CD14-positive monocyte (primary cell): Measurements from ENCODE around the gene MEGF9. TPM values are rescaled to one million over a fixed set of nuclear protein-coding genes. Genes with fewer than 3 reads are reported as not detected.
"Not testable (repeated sequence)": the region's sequence is repeated elsewhere in the genome, so short reads cannot be mapped to it uniquely, and the experiment has no call there.

Source experiments
- DNase-seq, 3 donors: peaks; one replicate each; pipeline ENCODE4 v3.0.0-alpha.2; 2011 to 2022
- H2AFZ ChIP-seq: 2 replicates; pipeline ENCODE4 v1.6.0; 2012; ENCODE audit warnings: mild to moderate bottlenecking, low read depth, low read length, inconsistent platforms; ENCODE audit not compliant: insufficient read depth, poor library complexity, severe bottlenecking
- H3K27ac ChIP-seq, 2 donors: 1 replicate in 1 of 2; 2 replicates in 1 of 2; pipeline ENCODE4 v1.5.1; 2012 to 2013; ENCODE audit warnings: low read length in 2 of 2, control low read depth in 1 of 2, inconsistent platforms in 1 of 2, low read depth in 1 of 2, mild to moderate bottlenecking in 1 of 2
- H3K27me3 ChIP-seq, 2 donors: one replicate each; pipeline versions ENCODE4 v1.6.0 to v1.6.1; 2011 to 2013; ENCODE audit warnings: low read length in 2 of 2; ENCODE audit not compliant: control insufficient read depth in 2 of 2, insufficient read depth in 2 of 2
- H3K36me3 ChIP-seq, 2 donors: replicated peaks in 1 of 2; 1 replicate in 1 of 2; 2 replicates in 1 of 2; pipeline versions ENCODE4 v1.5.1 to v1.6.1; 2012 to 2013; ENCODE audit warnings: low read length in 2 of 2, control low read depth in 1 of 2, inconsistent platforms in 1 of 2, mild to moderate bottlenecking in 1 of 2; ENCODE audit not compliant: insufficient read depth in 2 of 2, control insufficient read depth in 1 of 2
- H3K4me1 ChIP-seq, 2 donors: 1 replicate in 1 of 2; 2 replicates in 1 of 2; pipeline versions ENCODE4 v1.5.1 to v1.6.1; 2012 to 2013; ENCODE audit warnings: low read length in 2 of 2, control low read depth in 1 of 2, inconsistent platforms in 1 of 2, mild to moderate bottlenecking in 1 of 2, moderate library complexity in 1 of 2; ENCODE audit not compliant: insufficient read depth in 2 of 2, control insufficient read depth in 1 of 2
- H3K4me2 ChIP-seq: replicated peaks from 2 replicates; pipeline ENCODE3; 2012; ENCODE audit warnings: low read length, moderate library complexity, mild to moderate bottlenecking; ENCODE audit not compliant: poor library complexity, severe bottlenecking; ENCODE audit errors: extremely low read depth
- H3K4me3 ChIP-seq, 3 experiments: fragments of 200-600 bp in 1 of 3; sonication (generic) in 1 of 3; replicated peaks in 1 of 3; 1 replicate in 2 of 3; 2 replicates in 1 of 3; pipeline ENCODE4 v1.5.1; 2011 to 2013; ENCODE audit warnings: low read length in 3 of 3, mild to moderate bottlenecking in 3 of 3, control low read depth in 2 of 3, low read depth in 2 of 3, inconsistent platforms in 1 of 3, moderate library complexity in 1 of 3
- H3K79me2 ChIP-seq: 2 replicates; pipeline ENCODE4 v1.6.0; 2012; ENCODE audit warnings: mild to moderate bottlenecking, control low read depth, inconsistent platforms, low read length, moderate library complexity; ENCODE audit not compliant: insufficient read depth
- H3K9ac ChIP-seq: 2 replicates; pipeline ENCODE4 v1.6.0; 2017; ENCODE audit warnings: low read length, mild to moderate bottlenecking; ENCODE audit not compliant: insufficient read depth, poor library complexity, severe bottlenecking
- H3K9me3 ChIP-seq, 2 donors: replicated peaks in 1 of 2; 1 replicate in 1 of 2; 2 replicates in 1 of 2; pipeline versions ENCODE4 v1.5.1 to v1.6.1; 2012 to 2013; ENCODE audit warnings: low read length in 2 of 2, control low read depth in 1 of 2; ENCODE audit not compliant: control insufficient read depth in 1 of 2, insufficient read depth in 1 of 2
- H4K20me1 ChIP-seq: 2 replicates; pipeline ENCODE4 v1.6.0; 2012; ENCODE audit warnings: mild to moderate bottlenecking, low read length, control low read depth, moderate library complexity; ENCODE audit not compliant: insufficient read depth
- H3K27ac Mint-ChIP-seq, 7 donors: one replicate each; pipeline ENCODE4 v1.8.0; 2020; ENCODE audit warnings: mild to moderate bottlenecking in 7 of 7, mixed read lengths in 7 of 7, moderate library complexity in 6 of 7, inconsistent platforms in 2 of 7
- H3K27me3 Mint-ChIP-seq, 3 donors: one replicate each; pipeline ENCODE4 v1.8.0; 2021 to 2022; ENCODE audit warnings: low read depth in 3 of 3, mild to moderate bottlenecking in 3 of 3, mixed read lengths in 3 of 3, moderate library complexity in 3 of 3, inconsistent platforms in 1 of 3
- H3K36me3 Mint-ChIP-seq, 2 donors: one replicate each; pipeline ENCODE4 v1.8.0; 2020; ENCODE audit warnings: mixed read lengths in 2 of 2, inconsistent platforms in 1 of 2, mild to moderate bottlenecking in 1 of 2
- H3K4me1 Mint-ChIP-seq: one replicate; pipeline ENCODE4 v1.8.0; 2020; ENCODE audit warnings: mild to moderate bottlenecking, mixed read lengths
- H3K4me3 Mint-ChIP-seq, 2 donors: one replicate each; pipeline ENCODE4 v1.8.0; 2020; ENCODE audit warnings: mild to moderate bottlenecking in 2 of 2, mixed read lengths in 2 of 2, moderate library complexity in 1 of 2
- H3K9me3 Mint-ChIP-seq, 7 donors: one replicate each; pipeline ENCODE4 v1.8.0; 2020 to 2022; ENCODE audit warnings: mixed read lengths in 7 of 7, mild to moderate bottlenecking in 6 of 7, moderate library complexity in 6 of 7, inconsistent platforms in 2 of 7
- WGBS: methylation state at CpG from one replicate; pipeline ENCODE4 v1.1.5; 2013; ENCODE audit warnings: missing lambda C conversion rate; ENCODE audit not compliant: insufficient coverage; 5-methylcytosine and 5-hydroxymethylcytosine counted together
- intact Hi-C, 2 donors: fragments of 100-400 bp; cut with micrococcal nuclease; formaldehyde crosslinking; loops; one replicate each; pipeline versions ENCODE4 v1.15.0 to v1.15.1; 2023
- polyA plus RNA-seq, 3 donors: library from polyadenylated mRNA; depleted of rRNA in 1 of 3; unstranded in 2 of 3; stranded (reverse) in 1 of 3; fragments of 300-500 nt in 2 of 3; fragments of >200 nt in 1 of 3; fragmentation: Illumina TruSeq in 2 of 3; gene quantifications; 1 replicate in 2 of 3; 2 replicates in 1 of 3; pipeline ENCODE4 v1.2.3, GENCODE V29; 2012 to 2021
- TF ChIP-seq, protein P1 (sequence below): fragments of 200-600 bp; IDR thresholded peaks from one replicate; pipeline ENCODE4 v1.8.0; 2022; ENCODE audit warnings: antibody characterized with exemption, mild to moderate bottlenecking

MEGF9 gene
- polyA plus RNA-seq, 3 donors: 45.0 to 92.8 (median 89.7) TPM

DNA sequence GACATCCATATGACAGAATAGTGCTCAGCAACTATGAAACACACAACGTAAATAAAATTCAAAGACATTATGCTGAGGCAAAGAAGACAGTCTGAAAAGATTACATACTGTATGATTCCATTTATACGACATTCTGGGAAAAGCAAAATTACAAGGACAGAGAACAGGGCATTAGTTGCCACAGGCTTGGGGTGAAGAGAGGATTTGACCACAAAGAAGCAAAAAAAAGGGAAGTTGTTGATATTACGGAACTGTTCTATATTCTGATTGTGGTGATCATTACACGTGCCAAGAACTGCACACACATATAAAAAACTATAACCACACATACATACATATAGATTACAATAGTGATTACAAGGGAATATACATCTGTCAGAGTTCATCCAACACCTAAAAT lies 158.4 kb downstream of the MEGF9 start:
- intact Hi-C loops: no loop called here
- Mint-ChIP-seq H3K27ac (no peak overlapping the region), H3K4me1 (peaks cover 8% of the 10 kb centered on the region), H3K9me3 (peaks cover 0 to 2% (median 0%) of the 10 kb centered on the region in 7 donors), H3K27me3 (peaks cover 2 to 5% (median 3%) of the 10 kb centered on the region in 3 donors), H3K36me3 (peaks cover 51 to 59% of the 10 kb centered on the region in 2 donors), H3K4me3 (peak overlapping the region in 1 of 2 donors; percentile 70)
- TF ChIP-seq, protein P1, sequence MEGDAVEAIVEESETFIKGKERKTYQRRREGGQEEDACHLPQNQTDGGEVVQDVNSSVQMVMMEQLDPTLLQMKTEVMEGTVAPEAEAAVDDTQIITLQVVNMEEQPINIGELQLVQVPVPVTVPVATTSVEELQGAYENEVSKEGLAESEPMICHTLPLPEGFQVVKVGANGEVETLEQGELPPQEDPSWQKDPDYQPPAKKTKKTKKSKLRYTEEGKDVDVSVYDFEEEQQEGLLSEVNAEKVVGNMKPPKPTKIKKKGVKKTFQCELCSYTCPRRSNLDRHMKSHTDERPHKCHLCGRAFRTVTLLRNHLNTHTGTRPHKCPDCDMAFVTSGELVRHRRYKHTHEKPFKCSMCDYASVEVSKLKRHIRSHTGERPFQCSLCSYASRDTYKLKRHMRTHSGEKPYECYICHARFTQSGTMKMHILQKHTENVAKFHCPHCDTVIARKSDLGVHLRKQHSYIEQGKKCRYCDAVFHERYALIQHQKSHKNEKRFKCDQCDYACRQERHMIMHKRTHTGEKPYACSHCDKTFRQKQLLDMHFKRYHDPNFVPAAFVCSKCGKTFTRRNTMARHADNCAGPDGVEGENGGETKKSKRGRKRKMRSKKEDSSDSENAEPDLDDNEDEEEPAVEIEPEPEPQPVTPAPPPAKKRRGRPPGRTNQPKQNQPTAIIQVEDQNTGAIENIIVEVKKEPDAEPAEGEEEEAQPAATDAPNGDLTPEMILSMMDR: no peak
- peak overlapping the region in 1 of 3 experiments; percentile 11 for H3K4me3 ChIP-seq
- H3K79me2 ChIP-seq: peaks cover 10% of the 10 kb centered on the region
- no CpG with 5 or more reads among the region's 4 CpGs for WGBS
- H3K27me3 ChIP-seq: no peaks in the 10 kb centered on the region
- H3K4me2 ChIP-seq: peak overlapping the region; percentile 46
- H3K36me3 ChIP-seq: peaks cover 8 to 30% of the 10 kb centered on the region in 2 donors
- H4K20me1 ChIP-seq: peaks cover 9% of the 10 kb centered on the region
- no peak overlapping the region for H3K9ac ChIP-seq
- no peak overlapping the region for H2AFZ ChIP-seq
- H3K4me1 ChIP-seq: peaks cover 14 to 15% of the 10 kb centered on the region in 2 donors
- no peak overlapping the region for H3K27ac ChIP-seq
- H3K9me3 ChIP-seq: no peaks in the 10 kb centered on the region
- peak; percentile 49 to 77 (median 57) for DNase-seq

DNA sequence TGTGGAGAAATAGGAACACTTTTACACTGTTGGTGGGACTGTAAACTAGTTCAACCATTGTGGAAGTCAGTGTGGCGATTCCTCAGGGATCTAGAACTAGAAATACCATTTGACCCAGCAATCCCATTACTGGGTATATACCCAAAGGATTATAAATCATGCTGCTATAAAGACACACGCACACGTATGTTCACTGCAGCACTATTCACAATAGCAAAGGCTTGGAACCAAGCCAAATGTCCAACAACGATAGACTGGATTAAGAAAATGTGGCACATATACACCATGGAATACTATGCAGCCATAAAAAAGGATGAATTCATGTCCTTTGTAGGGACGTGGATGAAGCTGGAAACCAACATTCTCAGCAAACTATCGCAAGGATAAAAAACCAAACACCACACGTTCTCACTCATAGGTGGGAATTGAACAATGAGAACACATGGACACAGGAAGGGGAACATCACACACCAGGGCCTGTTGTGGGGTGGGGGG lies 162.0 kb downstream of the MEGF9 start:
- H3K27ac Mint-ChIP-seq, H3K27me3 ChIP-seq, H3K9ac ChIP-seq, H4K20me1 ChIP-seq, H3K4me1 Mint-ChIP-seq, H3K4me2 ChIP-seq, H3K4me3 Mint-ChIP-seq, H3K9me3 Mint-ChIP-seq, H2AFZ ChIP-seq, H3K79me2 ChIP-seq, H3K27me3 Mint-ChIP-seq, intact Hi-C loops, H3K9me3 ChIP-seq, H3K4me3 ChIP-seq, H3K27ac ChIP-seq, DNase-seq: not testable (repeated sequence)
- H3K36me3 Mint-ChIP-seq: peaks cover 68 to 70% of the 10 kb centered on the region in 2 donors
- peaks cover 31 to 42% of the 10 kb centered on the region in 2 donors for H3K36me3 ChIP-seq
- peaks cover 14 to 15% of the 10 kb centered on the region in 2 donors for H3K4me1 ChIP-seq
- no CpG with 5 or more reads among the region's 7 CpGs for WGBS

Other genes with a start within 250 kb of the MEGF9 start
- 10 to 100 TPM in 1 of 3 donors, 1 to 10 TPM in 2; 2.0 to 13.7 (median 6.1) TPM for gene CDK5RAP2, start 134.3 kb downstream of the MEGF9 start, polyA plus RNA-seq
- gene FBXW2, start 78.9 kb upstream of the MEGF9 start, polyA plus RNA-seq: 10 to 100 TPM; 20.0 to 30.8 (median 28.9) TPM
- gene PSMD5, start 128.5 kb upstream of the MEGF9 start, polyA plus RNA-seq: 10 to 100 TPM; 10.0 to 20.9 (median 10.7) TPM
- 10 to 100 TPM; 12.6 to 61.0 (median 12.7) TPM for gene PHF19, start 162.7 kb upstream of the MEGF9 start, polyA plus RNA-seq
- gene TRAF1, start 212.3 kb upstream of the MEGF9 start, polyA plus RNA-seq: 10 to 100 TPM in 1 of 3 donors, under 1 TPM in 2; 0.15 to 22.8 (median 0.74) TPM